ENCODE results near the gene COLEC11. TPM values are rescaled to one million over a fixed set of nuclear protein-coding genes. Genes with fewer than 3 reads are reported as not detected.
"Not testable (repeated sequence)": the region's sequence is repeated elsewhere in the genome, so short reads cannot be mapped to it uniquely, and the experiment has no call there.

Gene COLEC11
- total RNA-seq, 4 donors from 2014 or later = 0.34 to 0.84 (median 0.59) TPM; not detected in 1

GRCh38 chr2:3659447-3660432, 64.8 kb downstream of the COLEC11 start:
- no peak for TF ChIP-seq CTCF (IDR thresholded peaks at IDR 0.05)
- TF ChIP-seq POLR2A (IDR thresholded peaks at IDR 0.05) = no peak
- no peak for DNase-seq (ENCODE audit: low spot score in 2 of 2)
- WGBS, 2 donors = 71 to 75% methylated on average over 22 to 26 of the region's 26 CpGs
- no peak overlapping the region for H3K4me3 ChIP-seq (ENCODE audit: low read depth, poor library complexity, severe bottlenecking)
- intact Hi-C loops (cut with DNase I; ENCODE audit: low total_unique reads) = no loop called here

GRCh38 chr2:3660640-3661039, 65.7 kb downstream of the COLEC11 start:
- WGBS, 2 donors = 57 to 70% methylated on average over 7 of the region's 7 CpGs
- intact Hi-C loops (cut with DNase I; ENCODE audit: low total_unique reads) = not testable (repeated sequence)

GRCh38 chr2:3661149-3661660, 66.3 kb downstream of the COLEC11 start:
- TF ChIP-seq CTCF (IDR thresholded peaks at IDR 0.05) (no peak), POLR2A (IDR thresholded peaks at IDR 0.05) (no peak)
- 88 to 93% methylated on average over 3 of the region's 3 CpGs for WGBS, 2 donors
- no peak for DNase-seq (ENCODE audit: low spot score in 2 of 2)

More at GRCh38 chr2:3660640-3661039, 65.7 kb downstream of the COLEC11 start:
- H3K4me3 ChIP-seq (ENCODE audit: low read depth, poor library complexity, severe bottlenecking); DNase-seq (ENCODE audit: low spot score in 2 of 2): not testable (repeated sequence)

GRCh38 chr2:3662239-3662638, 67.3 kb downstream of the COLEC11 start:
- intact Hi-C loops (cut with DNase I; ENCODE audit: low total_unique reads) = no loop called here
- peak in 1 of 2 donors; percentile 34 for DNase-seq (ENCODE audit: low spot score in 2 of 2)
- no peak overlapping the region for H3K4me3 ChIP-seq (ENCODE audit: low read depth, poor library complexity, severe bottlenecking)
- TF ChIP-seq POLR2A (IDR thresholded peaks at IDR 0.05) (no peak), CTCF (IDR thresholded peaks at IDR 0.05) (no peak)
- WGBS, 2 donors = 55 to 80% methylated on average over 6 of the region's 6 CpGs

More at GRCh38 chr2:3661149-3661660, 66.3 kb downstream of the COLEC11 start:
- intact Hi-C loops (cut with DNase I; ENCODE audit: low total_unique reads) = no loop called here
- no peak overlapping the region for H3K4me3 ChIP-seq (ENCODE audit: low read depth, poor library complexity, severe bottlenecking)

- H3K4me3 ChIP-seq (ENCODE audit: low read depth, poor library complexity, severe bottlenecking) = no peak overlapping the region
- TF ChIP-seq POLR2A (IDR thresholded peaks at IDR 0.05) = no peak
- WGBS, 2 donors = 48 to 73% methylated on average over 3 of the region's 3 CpGs
- intact Hi-C loops (cut with DNase I; ENCODE audit: low total_unique reads) = no loop called here
- DNase-seq (ENCODE audit: low spot score in 2 of 2) = no peak
These were observed 69.2 kb downstream of the COLEC11 start for GRCh38 chr2:3664118-3664517.

GRCh38 chr2:3664925-3665324, 70.0 kb downstream of the COLEC11 start:
- TF ChIP-seq POLR2A (IDR thresholded peaks at IDR 0.05) = no peak
- TF ChIP-seq CTCF (IDR thresholded peaks at IDR 0.05) = no peak
- intact Hi-C loops (cut with DNase I; ENCODE audit: low total_unique reads) = no loop called here
- 35 to 41% methylated on average over 8 of the region's 8 CpGs for WGBS, 2 donors
- no peak overlapping the region for H3K4me3 ChIP-seq (ENCODE audit: low read depth, poor library complexity, severe bottlenecking)
- peak in 1 of 2 donors; percentile 66 for DNase-seq (ENCODE audit: low spot score in 2 of 2)
